ENCODE measurements around the gene PIK3CD.
"Not testable (repeated sequence)": the region's sequence is repeated elsewhere in the genome, so short reads cannot be mapped to it uniquely, and the experiment has no call there.

Gene PIK3CD

DNA sequence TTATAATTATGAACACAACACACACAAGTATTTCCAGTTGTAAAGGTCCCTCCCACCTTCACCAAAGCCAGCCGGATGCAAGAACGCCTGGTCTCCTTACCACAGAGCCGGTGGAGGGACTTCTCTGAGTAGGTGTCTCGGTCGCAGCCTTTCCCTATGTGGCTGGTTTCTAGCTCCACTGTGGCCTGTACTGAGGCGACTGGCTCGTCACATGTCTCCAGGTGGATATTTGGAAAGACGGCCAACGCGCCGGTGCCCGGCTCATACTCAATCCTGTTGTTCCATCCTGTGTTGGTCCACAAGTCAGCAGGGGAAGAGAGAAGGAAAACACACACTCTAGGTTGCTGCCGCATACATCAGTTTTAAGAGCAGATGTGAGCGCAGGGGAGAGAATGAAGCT is 97.8 kb downstream of the PIK3CD start:
- Histone ChIP-seq H3K36me3 (ENCODE audit: control insufficient read depth, insufficient read depth, low read length) (peaks cover 68% of the 10 kb centered on the region), H3K4me1 (ENCODE audit: control insufficient read depth, insufficient read depth, low read length, poor library complexity, severe bottlenecking) (no peaks in the 10 kb centered on the region), H3K9me3 (ENCODE audit: control insufficient read depth, low read length) (no peaks in the 10 kb centered on the region), H3K27me3 (replicated peaks; ENCODE audit: control insufficient read depth, insufficient read depth, low read length, poor library complexity, severe bottlenecking) (no peaks in the 10 kb centered on the region), H3K4me3 (ENCODE audit: insufficient read depth, low read depth, low read length, poor library complexity, severe bottlenecking) (no peak overlapping the region), H3K27ac (ENCODE audit: insufficient read depth, low read length, poor library complexity, severe bottlenecking) (no peak overlapping the region)
- DNase-seq = no peak

DNA sequence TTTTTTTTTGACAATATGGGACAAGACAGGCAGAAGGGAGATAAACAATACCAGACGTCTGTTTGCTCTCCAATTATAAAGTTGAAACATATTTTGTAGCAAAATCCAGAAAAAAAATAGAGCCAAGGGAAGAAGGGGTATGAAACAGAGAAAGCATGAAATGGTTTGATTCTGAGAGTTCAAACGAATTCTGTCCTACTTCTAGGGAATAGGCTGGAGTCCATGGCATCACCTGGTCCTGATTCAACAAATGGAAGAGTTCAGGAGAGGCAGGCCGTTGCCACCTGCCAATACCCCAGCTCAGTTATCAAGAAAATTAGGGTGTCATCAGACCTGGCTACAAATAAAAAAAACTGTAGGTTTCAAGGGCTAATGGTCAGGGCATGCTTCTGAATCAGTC is 100.4 kb downstream of the PIK3CD start:
- H3K9me3 ChIP-seq (ENCODE audit: control insufficient read depth, low read length) = no peaks in the 10 kb centered on the region
- H3K36me3 ChIP-seq (ENCODE audit: control insufficient read depth, insufficient read depth, low read length) = peaks cover 58% of the 10 kb centered on the region
- H3K4me1 ChIP-seq (ENCODE audit: control insufficient read depth, insufficient read depth, low read length, poor library complexity, severe bottlenecking) = no peaks in the 10 kb centered on the region

DNA sequence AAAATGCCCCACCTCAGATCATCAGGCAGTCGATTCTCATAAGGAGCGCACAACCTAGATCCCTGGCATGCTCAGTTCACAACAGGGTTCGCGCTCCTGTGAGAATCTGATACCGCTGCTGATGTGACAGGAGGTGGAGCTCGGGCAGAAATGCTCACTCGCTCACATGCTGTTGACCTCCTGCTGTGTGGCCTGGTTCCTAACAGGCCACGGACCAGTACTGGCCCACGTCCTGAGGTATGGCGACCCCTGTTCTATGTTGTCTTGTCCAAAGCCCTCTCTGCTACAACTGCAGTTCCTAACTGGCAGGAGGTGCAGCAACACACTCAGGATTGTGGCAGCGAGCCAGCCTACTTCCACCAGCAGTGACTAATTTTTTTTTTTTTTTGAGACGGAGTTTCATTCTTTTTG is 101.6 kb downstream of the PIK3CD start:
- H3K27me3 ChIP-seq (replicated peaks; ENCODE audit: control insufficient read depth, insufficient read depth, low read length, poor library complexity, severe bottlenecking) = no peaks in the 10 kb centered on the region
- H3K36me3 ChIP-seq (ENCODE audit: control insufficient read depth, insufficient read depth, low read length) = peaks cover 58% of the 10 kb centered on the region
- H3K4me1 ChIP-seq (ENCODE audit: control insufficient read depth, insufficient read depth, low read length, poor library complexity, severe bottlenecking) = no peaks in the 10 kb centered on the region
- DNase-seq = no peak
- H3K4me3 ChIP-seq (ENCODE audit: insufficient read depth, low read depth, low read length, poor library complexity, severe bottlenecking) = no peak overlapping the region
- H3K9me3 ChIP-seq (ENCODE audit: control insufficient read depth, low read length) = no peaks in the 10 kb centered on the region
- H3K27ac ChIP-seq (ENCODE audit: insufficient read depth, low read length, poor library complexity, severe bottlenecking) = no peak overlapping the region

More for the DNA sequence above, 100.4 kb downstream of the PIK3CD start:
- DNase-seq = no peak
- Histone ChIP-seq H3K27me3 (replicated peaks; ENCODE audit: control insufficient read depth, insufficient read depth, low read length, poor library complexity, severe bottlenecking) (no peaks in the 10 kb centered on the region), H3K27ac (ENCODE audit: insufficient read depth, low read length, poor library complexity, severe bottlenecking) (no peak overlapping the region), H3K4me3 (ENCODE audit: insufficient read depth, low read depth, low read length, poor library complexity, severe bottlenecking) (no peak overlapping the region)

DNA sequence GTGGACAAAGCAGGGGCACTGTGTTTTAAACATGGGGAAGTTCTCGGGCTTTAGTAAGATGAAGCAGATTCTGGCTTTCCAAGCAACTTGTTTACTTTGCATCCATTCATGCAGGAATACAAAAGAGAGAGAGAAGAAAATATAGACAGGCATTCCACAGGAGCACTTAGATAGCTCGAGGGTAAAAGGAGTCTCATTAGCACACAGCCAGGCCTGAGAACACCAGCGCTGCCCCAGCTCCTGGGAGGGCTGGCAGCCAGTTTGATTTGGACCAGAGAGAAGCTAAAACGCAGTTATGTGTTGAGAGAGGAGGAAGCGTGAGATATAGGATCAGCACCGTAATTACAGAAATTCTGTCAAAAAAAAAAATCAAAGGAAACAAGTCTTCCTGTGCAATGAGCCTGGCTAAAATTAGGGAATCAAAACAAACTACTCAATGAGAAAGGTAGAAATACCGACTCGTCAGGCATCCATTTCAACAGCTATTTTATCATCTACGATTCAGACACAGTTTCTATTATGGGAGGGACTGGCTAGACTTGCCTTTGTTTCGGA is 104.0 kb downstream of the PIK3CD start:
- Histone ChIP-seq H3K36me3 (ENCODE audit: control insufficient read depth, insufficient read depth, low read length) (peaks cover 39% of the 10 kb centered on the region), H3K4me1 (ENCODE audit: control insufficient read depth, insufficient read depth, low read length, poor library complexity, severe bottlenecking) (no peaks in the 10 kb centered on the region), H3K27me3 (replicated peaks; ENCODE audit: control insufficient read depth, insufficient read depth, low read length, poor library complexity, severe bottlenecking) (no peaks in the 10 kb centered on the region), H3K9me3 (ENCODE audit: control insufficient read depth, low read length) (no peaks in the 10 kb centered on the region), H3K27ac (ENCODE audit: insufficient read depth, low read length, poor library complexity, severe bottlenecking) (no peak overlapping the region), H3K4me3 (ENCODE audit: insufficient read depth, low read depth, low read length, poor library complexity, severe bottlenecking) (no peak overlapping the region)
- no peak for DNase-seq

DNA sequence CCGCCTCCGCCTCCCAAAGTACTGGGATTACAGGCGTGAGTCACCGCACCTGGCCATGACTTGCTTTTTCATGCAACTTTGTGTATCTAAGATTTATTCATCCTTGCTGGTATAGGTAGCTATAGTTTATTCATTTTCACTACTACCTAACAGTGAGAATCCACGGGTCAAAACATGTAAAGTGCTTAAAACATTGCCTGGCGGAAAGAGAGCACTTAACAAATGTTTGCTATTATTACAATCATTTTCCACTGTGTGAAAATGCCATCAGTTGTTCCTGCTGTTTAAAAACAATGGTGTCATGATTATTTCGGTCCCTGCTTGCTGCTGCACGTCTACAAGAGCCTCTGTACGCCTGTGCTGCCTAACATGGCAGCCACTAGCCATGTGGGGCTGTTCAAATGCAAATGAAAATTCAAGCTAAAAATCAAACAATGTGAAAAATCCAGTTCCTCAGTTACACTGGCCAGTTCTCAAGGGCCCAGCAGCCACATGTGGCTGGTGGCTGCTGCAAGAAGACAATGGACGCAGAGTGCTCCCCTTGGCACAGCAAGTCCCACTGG is 107.1 kb downstream of the PIK3CD start:
- Histone ChIP-seq H3K4me1 (ENCODE audit: control insufficient read depth, insufficient read depth, low read length, poor library complexity, severe bottlenecking) (no peaks in the 10 kb centered on the region), H3K4me3 (ENCODE audit: insufficient read depth, low read depth, low read length, poor library complexity, severe bottlenecking) (no peak overlapping the region), H3K27me3 (replicated peaks; ENCODE audit: control insufficient read depth, insufficient read depth, low read length, poor library complexity, severe bottlenecking) (no peaks in the 10 kb centered on the region), H3K9me3 (ENCODE audit: control insufficient read depth, low read length) (no peaks in the 10 kb centered on the region), H3K36me3 (ENCODE audit: control insufficient read depth, insufficient read depth, low read length) (peaks cover 18% of the 10 kb centered on the region), H3K27ac (ENCODE audit: insufficient read depth, low read length, poor library complexity, severe bottlenecking) (no peak overlapping the region)
- DNase-seq = no peak

DNA sequence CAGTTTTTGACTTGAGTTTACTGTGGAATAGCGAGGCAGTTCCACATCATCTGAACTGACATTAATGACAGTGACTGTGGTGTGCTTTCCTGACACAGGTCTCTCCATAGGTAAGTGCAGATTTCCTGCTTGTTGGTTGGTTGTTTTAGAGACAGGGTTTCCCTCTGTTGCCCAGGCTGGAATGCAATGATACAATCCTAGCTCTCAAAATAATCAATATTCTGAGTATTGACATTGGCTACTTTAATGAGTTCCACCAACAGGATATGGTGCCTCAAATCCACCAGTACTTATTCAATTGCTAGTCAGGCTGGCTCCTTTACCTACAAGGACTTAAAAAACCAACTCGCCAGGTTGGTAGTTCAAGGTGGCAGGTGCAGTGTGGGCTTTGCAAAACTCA is 108.4 kb downstream of the PIK3CD start:
- Histone ChIP-seq H3K36me3 (ENCODE audit: control insufficient read depth, insufficient read depth, low read length) (peaks cover 5% of the 10 kb centered on the region), H3K27me3 (replicated peaks; ENCODE audit: control insufficient read depth, insufficient read depth, low read length, poor library complexity, severe bottlenecking) (no peaks in the 10 kb centered on the region), H3K27ac (ENCODE audit: insufficient read depth, low read length, poor library complexity, severe bottlenecking) (no peak overlapping the region), H3K9me3 (ENCODE audit: control insufficient read depth, low read length) (no peaks in the 10 kb centered on the region), H3K4me3 (ENCODE audit: insufficient read depth, low read depth, low read length, poor library complexity, severe bottlenecking) (no peak overlapping the region), H3K4me1 (ENCODE audit: control insufficient read depth, insufficient read depth, low read length, poor library complexity, severe bottlenecking) (no peaks in the 10 kb centered on the region)
- DNase-seq = no peak

DNA sequence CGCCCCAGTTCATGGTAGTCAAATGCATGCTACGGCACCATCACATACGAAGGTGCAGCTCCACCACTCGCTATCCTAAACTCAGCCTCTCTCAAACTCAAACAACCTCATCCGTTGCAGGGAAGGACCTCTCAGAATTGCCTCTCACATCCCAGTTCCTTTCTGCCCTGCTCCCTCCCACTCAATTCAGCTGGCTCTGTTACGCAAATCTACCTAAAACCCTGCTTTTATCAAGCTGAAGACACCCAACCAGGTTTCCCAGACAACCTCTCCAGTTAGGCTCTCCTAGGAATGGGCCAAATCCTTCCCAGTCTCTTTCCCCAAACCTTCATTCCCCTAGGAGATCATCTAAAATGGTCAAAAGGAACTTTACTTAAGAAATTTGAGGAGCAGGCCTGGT is 109.3 kb downstream of the PIK3CD start:
- Histone ChIP-seq H3K36me3 (ENCODE audit: control insufficient read depth, insufficient read depth, low read length) (peaks cover 3% of the 10 kb centered on the region), H3K4me1 (ENCODE audit: control insufficient read depth, insufficient read depth, low read length, poor library complexity, severe bottlenecking) (no peaks in the 10 kb centered on the region), H3K27ac (ENCODE audit: insufficient read depth, low read length, poor library complexity, severe bottlenecking) (no peak overlapping the region), H3K9me3 (ENCODE audit: control insufficient read depth, low read length) (no peaks in the 10 kb centered on the region), H3K27me3 (replicated peaks; ENCODE audit: control insufficient read depth, insufficient read depth, low read length, poor library complexity, severe bottlenecking) (no peaks in the 10 kb centered on the region), H3K4me3 (ENCODE audit: insufficient read depth, low read depth, low read length, poor library complexity, severe bottlenecking) (no peak overlapping the region)
- no peak for DNase-seq

DNA sequence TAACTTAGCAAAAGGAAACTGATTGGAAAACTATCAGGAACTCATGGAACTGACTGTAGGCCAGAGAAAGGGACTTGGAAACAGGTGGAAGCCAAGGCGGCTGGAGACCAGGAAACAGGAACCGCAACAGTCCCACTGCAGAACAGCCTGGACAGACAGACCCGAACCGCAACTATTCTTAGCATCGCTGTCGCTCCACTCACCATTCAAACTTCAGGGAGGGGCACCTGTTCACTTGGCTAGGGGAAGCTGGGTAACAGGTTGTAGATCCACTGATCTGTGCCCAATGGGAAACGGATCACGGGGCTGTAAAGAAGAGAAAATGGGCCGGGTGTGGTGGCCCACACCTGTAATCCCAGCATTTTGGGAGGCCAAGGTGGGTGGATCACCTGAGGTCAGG is 110.3 kb downstream of the PIK3CD start:
- no peaks in the 10 kb centered on the region for H3K36me3 ChIP-seq (ENCODE audit: control insufficient read depth, insufficient read depth, low read length)
- no peak overlapping the region for H3K27ac ChIP-seq (ENCODE audit: insufficient read depth, low read length, poor library complexity, severe bottlenecking)
- no peak overlapping the region for H3K4me3 ChIP-seq (ENCODE audit: insufficient read depth, low read depth, low read length, poor library complexity, severe bottlenecking)
- no peaks in the 10 kb centered on the region for H3K4me1 ChIP-seq (ENCODE audit: control insufficient read depth, insufficient read depth, low read length, poor library complexity, severe bottlenecking)
- no peaks in the 10 kb centered on the region for H3K27me3 ChIP-seq (replicated peaks; ENCODE audit: control insufficient read depth, insufficient read depth, low read length, poor library complexity, severe bottlenecking)
- no peak for DNase-seq
- H3K9me3 ChIP-seq (ENCODE audit: control insufficient read depth, low read length) = no peaks in the 10 kb centered on the region

DNA sequence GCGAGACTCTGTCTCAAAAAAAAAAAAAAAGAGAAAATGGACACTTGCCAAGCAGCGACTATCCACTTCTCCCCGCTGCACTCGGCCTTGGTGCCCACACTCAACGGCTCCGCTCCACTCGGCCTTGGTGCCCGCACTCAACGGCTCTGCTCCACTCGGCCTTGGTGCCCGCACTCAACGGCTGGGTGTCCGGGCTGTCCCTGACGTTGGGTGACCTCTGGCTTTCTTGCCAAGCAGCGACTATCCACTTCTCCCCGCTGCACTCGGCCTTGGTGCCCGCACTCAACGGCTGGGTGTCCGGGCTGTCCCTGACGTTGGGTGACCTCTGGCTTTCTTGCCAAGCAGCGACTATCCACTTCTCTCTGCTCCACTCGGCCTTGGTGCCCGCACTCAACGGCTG is 110.9 kb downstream of the PIK3CD start:
- H3K27ac ChIP-seq (ENCODE audit: insufficient read depth, low read length, poor library complexity, severe bottlenecking); H3K9me3 ChIP-seq (ENCODE audit: control insufficient read depth, low read length); H3K4me3 ChIP-seq (ENCODE audit: insufficient read depth, low read depth, low read length, poor library complexity, severe bottlenecking); H3K36me3 ChIP-seq (ENCODE audit: control insufficient read depth, insufficient read depth, low read length); H3K4me1 ChIP-seq (ENCODE audit: control insufficient read depth, insufficient read depth, low read length, poor library complexity, severe bottlenecking); DNase-seq; H3K27me3 ChIP-seq (replicated peaks; ENCODE audit: control insufficient read depth, insufficient read depth, low read length, poor library complexity, severe bottlenecking): not testable (repeated sequence)

DNA sequence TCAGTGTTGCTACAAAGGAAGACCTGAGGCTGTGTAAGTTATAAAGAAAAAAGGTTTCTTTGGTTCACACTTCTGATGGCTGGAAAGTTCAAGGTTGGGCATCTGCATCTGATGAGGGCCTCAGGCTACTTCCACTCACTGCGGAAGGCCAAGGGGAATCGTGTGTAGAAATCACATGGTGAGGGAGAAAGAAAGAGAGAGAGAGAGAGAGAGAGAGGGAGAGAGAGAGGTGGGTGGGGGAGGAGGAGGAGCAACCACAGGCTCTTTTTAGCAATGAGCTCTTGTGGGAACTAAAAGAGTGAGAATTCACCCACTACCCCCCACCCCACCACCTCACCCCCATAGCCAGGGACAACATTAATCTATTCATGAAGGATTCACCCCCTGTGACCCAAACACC is 112.4 kb downstream of the PIK3CD start:
- Histone ChIP-seq H3K4me3 (ENCODE audit: insufficient read depth, low read depth, low read length, poor library complexity, severe bottlenecking) (no peak overlapping the region), H3K27ac (ENCODE audit: insufficient read depth, low read length, poor library complexity, severe bottlenecking) (no peak overlapping the region), H3K9me3 (ENCODE audit: control insufficient read depth, low read length) (no peaks in the 10 kb centered on the region), H3K27me3 (replicated peaks; ENCODE audit: control insufficient read depth, insufficient read depth, low read length, poor library complexity, severe bottlenecking) (no peaks in the 10 kb centered on the region), H3K4me1 (ENCODE audit: control insufficient read depth, insufficient read depth, low read length, poor library complexity, severe bottlenecking) (no peaks in the 10 kb centered on the region), H3K36me3 (ENCODE audit: control insufficient read depth, insufficient read depth, low read length) (no peaks in the 10 kb centered on the region)
- no peak for DNase-seq
